ENCODE measurements around the gene TCN1. TPM values are rescaled to one million over a fixed set of nuclear protein-coding genes. Genes with fewer than 3 reads are reported as not detected.
A peak's percentile ranks its signal among the peaks of the same experiment; 100 is the strongest.

Gene TCN1
- total RNA-seq, 1 donor from 2014 or later, result 1.3 TPM

GRCh38 chr11:59814021-59814420 is 52.3 kb downstream of the TCN1 start:
- no peak for ATAC-seq
- intact Hi-C loops (cut with DNase I), result loop anchor here (5.0 kb wide), 1 partner anchor 57 kb away; the partner anchor contains the start of gene STX3

DNA sequence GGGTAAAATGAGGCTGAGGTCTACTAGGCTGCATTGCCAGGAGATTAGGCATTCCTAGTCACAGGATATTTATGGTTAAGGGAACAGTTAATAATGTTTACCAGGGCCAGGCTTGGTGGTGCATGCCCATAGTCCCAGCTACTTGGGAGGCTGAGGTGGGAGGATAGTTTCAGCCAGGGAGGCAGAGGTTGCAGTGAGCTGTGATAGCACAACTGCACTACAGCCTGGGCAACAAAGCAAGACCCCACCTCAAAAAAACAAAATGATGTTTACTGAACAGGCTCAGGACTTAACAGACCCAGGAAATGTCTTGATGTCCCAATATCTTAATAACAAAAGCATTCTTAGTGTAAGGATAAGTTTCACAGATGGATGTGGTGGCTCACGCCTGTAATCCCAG is 52.9 kb downstream of the TCN1 start:
- intact Hi-C loops (cut with DNase I), result loop anchor here (5.0 kb wide), 1 partner anchor 56 kb away; the partner anchor contains the start of gene STX3
- no peak for DNase-seq (ENCODE audit: low spot score)
- no peak for ATAC-seq

More at GRCh38 chr11:59814021-59814420, 52.3 kb downstream of the TCN1 start:
- no peak for DNase-seq (ENCODE audit: low spot score)

GRCh38 chr11:59812220-59812619 is 54.1 kb downstream of the TCN1 start:
- intact Hi-C loops (cut with DNase I), result loop anchor here (5.0 kb wide), 1 partner anchor 55 kb away; the partner anchor contains the start of gene STX3
- ATAC-seq, result no peak
- no peak for DNase-seq (ENCODE audit: low spot score)

- no peak for DNase-seq (ENCODE audit: low spot score)
- intact Hi-C loops (cut with DNase I), result loop anchor here (5.0 kb wide), 1 partner anchor 54 kb away; the partner anchor contains the start of gene STX3
- ATAC-seq, result no peak
Observed at GRCh38 chr11:59810911-59811259, 55.4 kb downstream of the TCN1 start.

GRCh38 chr11:59810189-59810910 is 55.9 kb downstream of the TCN1 start, which contains the start of gene MRPL16:
Gene MRPL16 (minus strand): TSS chr11:59810778. CDS start chr11:59810658, 120 bp downstream.
- intact Hi-C loops (cut with DNase I), result loop anchor here (5.0 kb wide), 1 partner anchor 53 kb away; the partner anchor contains the start of gene STX3
- ATAC-seq (peak; percentile 98), DNase-seq (ENCODE audit: low spot score) (peak; percentile 90)

DNA sequence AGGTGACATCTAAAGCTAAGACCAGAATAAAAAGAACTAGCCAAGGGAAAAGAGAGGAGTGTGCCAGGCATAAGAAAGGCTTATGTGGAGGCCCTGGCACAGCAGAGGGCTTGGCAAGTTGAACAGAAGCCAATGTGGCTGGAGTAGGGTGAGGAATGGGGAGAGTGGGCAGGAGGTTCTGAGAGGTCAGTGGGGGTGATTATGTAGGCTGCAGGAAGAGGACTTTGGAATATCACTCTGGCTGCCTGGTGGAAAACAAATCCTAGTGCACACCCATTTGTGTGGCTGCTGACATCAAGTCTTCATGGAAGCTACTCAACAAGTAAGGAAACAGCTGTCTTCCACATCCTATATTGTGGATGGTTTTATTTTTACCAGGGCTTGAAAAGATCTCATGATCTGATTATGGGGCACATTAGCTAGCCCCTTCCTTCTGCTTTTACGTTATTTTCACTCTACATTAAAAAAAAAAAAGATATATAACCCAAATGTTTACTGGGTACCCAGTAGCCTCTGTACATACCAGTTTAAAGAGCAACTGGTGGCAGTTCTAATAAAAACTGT is 59.2 kb downstream of the TCN1 start:
- ATAC-seq (no peak), DNase-seq (ENCODE audit: low spot score) (no peak)
- intact Hi-C loops (cut with DNase I), result no loop called here

- ATAC-seq, result no peak
- intact Hi-C loops (cut with DNase I), result no loop called here
- no peak for DNase-seq (ENCODE audit: low spot score)
Observed at GRCh38 chr11:59804061-59804460, 62.2 kb downstream of the TCN1 start.

Other genes starting within 250 kb of the TCN1 start
- 37.4 TPM for gene PATL1, start 197.4 kb downstream of the TCN1 start, total RNA-seq
- not detected for gene OR10V1, start 152.6 kb downstream of the TCN1 start, total RNA-seq
- gene STX3, start 111.1 kb downstream of the TCN1 start, total RNA-seq, result 19.3 TPM
- gene MRPL16, start 55.7 kb downstream of the TCN1 start, total RNA-seq, result 25.1 TPM
- gene CBLIF, start 21.0 kb downstream of the TCN1 start, total RNA-seq, result not detected
- not detected for gene OOSP3, start 12.3 kb upstream of the TCN1 start, total RNA-seq
- not detected for gene OOSP1, start 71.9 kb upstream of the TCN1 start, total RNA-seq
- gene OOSP4A, start 97.5 kb upstream of the TCN1 start, total RNA-seq, result not detected
- not detected for gene OOSP4B, start 150.7 kb upstream of the TCN1 start, total RNA-seq
- gene OOSP2, start 173.9 kb upstream of the TCN1 start, total RNA-seq, result not detected
- gene MS4A3, start 190.2 kb upstream of the TCN1 start, total RNA-seq, result 1.4 TPM
- 3.1 TPM for gene MS4A2, start 222.2 kb upstream of the TCN1 start, total RNA-seq